GM18526 (cell line): ENCODE measurements around the gene GNPDA1.

ENCODE experiments used
- POLR2A ChIP-seq: IDR thresholded peaks from 3 replicates; pipeline ENCODE4 v1.6.1; 2011; ENCODE audit not compliant: insufficient read length; ENCODE audit errors: extremely low read depth

Gene GNPDA1

GRCh38 chr5:142012792-142013388, at the start of gene GNPDA1:
Gene GNPDA1, minus strand, starts transcription at chr5:142013027. Its CDS starts 992 bp downstream, at chr5:142012035.
- TF ChIP-seq POLR2A: peak; percentile 51

GRCh38 chr5:142059304-142059940, 46.6 kb upstream of the GNPDA1 start:
- TF ChIP-seq POLR2A: no peak

GRCh38 chr5:142057697-142058056, 44.9 kb upstream of the GNPDA1 start:
- no peak for TF ChIP-seq POLR2A

- TF ChIP-seq POLR2A: no peak
These were observed 44.2 kb upstream of the GNPDA1 start for GRCh38 chr5:142056816-142057696.

- TF ChIP-seq POLR2A: no peak
These were observed 42.5 kb upstream of the GNPDA1 start for GRCh38 chr5:142055301-142055700.

- no peak for TF ChIP-seq POLR2A
These were observed 40.8 kb upstream of the GNPDA1 start for GRCh38 chr5:142053426-142054151.

GRCh38 chr5:142048272-142048671, 35.4 kb upstream of the GNPDA1 start:
- TF ChIP-seq POLR2A: no peak

GRCh38 chr5:142046191-142046590, 33.4 kb upstream of the GNPDA1 start:
- no peak for TF ChIP-seq POLR2A

- no peak for TF ChIP-seq POLR2A
These were observed 27.5 kb upstream of the GNPDA1 start for GRCh38 chr5:142040285-142040684.

- no peak for TF ChIP-seq POLR2A
These were observed 25.9 kb upstream of the GNPDA1 start for GRCh38 chr5:142038735-142039134.

GRCh38 chr5:142036918-142037317, 24.1 kb upstream of the GNPDA1 start:
- TF ChIP-seq POLR2A: no peak

GRCh38 chr5:142034994-142035393, 22.2 kb upstream of the GNPDA1 start:
- TF ChIP-seq POLR2A: no peak

- no peak for TF ChIP-seq POLR2A
These were observed 20.2 kb upstream of the GNPDA1 start for GRCh38 chr5:142032747-142033631.

- no peak for TF ChIP-seq POLR2A
These were observed 19.3 kb upstream of the GNPDA1 start for GRCh38 chr5:142032150-142032549.
